ENCODE results near the gene SQOR. TPM values are rescaled to one million over a fixed set of nuclear protein-coding genes. Genes with fewer than 3 reads are reported as not detected.

SQOR gene
- polyA plus RNA-seq, 3 donors, result 78.9 to 292 (median 232) TPM

- Histone ChIP-seq H2AFZ (ENCODE audit: insufficient read depth, low read depth, low read length, poor library complexity, severe bottlenecking) (no peak overlapping the region), H3K27me3 (ENCODE audit: control insufficient read depth in 2 of 2, insufficient read depth in 2 of 2, low read length in 2 of 2) (no peaks in the 10 kb centered on the region), H3K4me2 (replicated peaks; ENCODE audit: extremely low read depth, low read length, poor library complexity, severe bottlenecking) (no peak overlapping the region), H3K79me2 (ENCODE audit: insufficient read depth, low read length) (peaks cover 100% of the 10 kb centered on the region), H3K9me3 (replicated peaks in 1 of 2; ENCODE audit: control insufficient read depth in 1 of 2, insufficient read depth in 1 of 2, low read length in 2 of 2) (peaks cover 0 to 2% of the 10 kb centered on the region in 2 donors), H4K20me1 (ENCODE audit: insufficient read depth, low read length) (peaks cover 96% of the 10 kb centered on the region), H3K27ac (ENCODE audit: low read depth in 1 of 2, low read length in 2 of 2) (no peak overlapping the region), H3K4me1 (ENCODE audit: control insufficient read depth in 1 of 2, insufficient read depth in 2 of 2, low read length in 2 of 2) (peaks cover 54 to 72% of the 10 kb centered on the region in 2 donors), H3K9ac (ENCODE audit: insufficient read depth, low read length, poor library complexity, severe bottlenecking) (no peak overlapping the region), H3K4me3 (replicated peaks in 1 of 3; ENCODE audit: low read depth in 2 of 3, low read length in 3 of 3) (no peak overlapping the region), H3K36me3 (replicated peaks in 1 of 2; ENCODE audit: control insufficient read depth in 1 of 2, insufficient read depth in 2 of 2, low read length in 2 of 2) (peaks cover 2 to 18% of the 10 kb centered on the region in 2 donors)
- peaks cover 75% of the 10 kb centered on the region for H3K4me1 Mint-ChIP-seq
- DNase-seq, result no peak
- no peak for TF ChIP-seq CTCF (IDR thresholded peaks at IDR 0.05)
- no peak overlapping the region for H3K4me3 Mint-ChIP-seq
- peaks cover 0 to 7% (median 4%) of the 10 kb centered on the region in 7 donors for H3K9me3 Mint-ChIP-seq
- peaks cover 8 to 28% of the 10 kb centered on the region in 2 donors for H3K36me3 Mint-ChIP-seq
- peak overlapping the region in 2 of 7 donors; percentile 75 to 96 for H3K27ac Mint-ChIP-seq
- intact Hi-C loops (cut with micrococcal nuclease), result no loop called here
- 94% methylated on average over 35 of the region's 35 CpGs for WGBS (ENCODE audit: insufficient coverage)
- H3K27me3 Mint-ChIP-seq (ENCODE audit: low read depth in 3 of 3), result peaks cover 0 to 2% (median 0%) of the 10 kb centered on the region in 3 donors
Observed at GRCh38 chr15:45650889-45651525, 16.2 kb downstream of the SQOR start.

- peak; percentile 65 to 88 (median 77) for DNase-seq
- Histone ChIP-seq H4K20me1 (ENCODE audit: insufficient read depth, low read length) (peaks cover 96% of the 10 kb centered on the region), H3K79me2 (ENCODE audit: insufficient read depth, low read length) (peaks cover 100% of the 10 kb centered on the region), H2AFZ (ENCODE audit: insufficient read depth, low read depth, low read length, poor library complexity, severe bottlenecking) (no peak overlapping the region), H3K4me3 (replicated peaks in 1 of 3; ENCODE audit: low read depth in 2 of 3, low read length in 3 of 3) (peak overlapping the region in 1 of 3 experiments; percentile 7), H3K4me2 (replicated peaks; ENCODE audit: extremely low read depth, low read length, poor library complexity, severe bottlenecking) (peak overlapping the region; percentile 40), H3K27ac (ENCODE audit: low read depth in 1 of 2, low read length in 2 of 2) (peak overlapping the region; percentile 65 to 77), H3K9ac (ENCODE audit: insufficient read depth, low read length, poor library complexity, severe bottlenecking) (no peak overlapping the region), H3K9me3 (replicated peaks in 1 of 2; ENCODE audit: control insufficient read depth in 1 of 2, insufficient read depth in 1 of 2, low read length in 2 of 2) (peaks cover 0 to 2% of the 10 kb centered on the region in 2 donors), H3K27me3 (ENCODE audit: control insufficient read depth in 2 of 2, insufficient read depth in 2 of 2, low read length in 2 of 2) (no peaks in the 10 kb centered on the region), H3K36me3 (replicated peaks in 1 of 2; ENCODE audit: control insufficient read depth in 1 of 2, insufficient read depth in 2 of 2, low read length in 2 of 2) (peaks cover 7 to 29% of the 10 kb centered on the region in 2 donors), H3K4me1 (ENCODE audit: control insufficient read depth in 1 of 2, insufficient read depth in 2 of 2, low read length in 2 of 2) (peaks cover 44 to 54% of the 10 kb centered on the region in 2 donors)
- H3K4me3 Mint-ChIP-seq, result peak overlapping the region in 1 of 2 donors; percentile 66
- H3K4me1 Mint-ChIP-seq, result peaks cover 67% of the 10 kb centered on the region
- H3K36me3 Mint-ChIP-seq, result peaks cover 14 to 32% of the 10 kb centered on the region in 2 donors
- no peaks in the 10 kb centered on the region for H3K27me3 Mint-ChIP-seq (ENCODE audit: low read depth in 3 of 3)
- H3K27ac Mint-ChIP-seq, result peak overlapping the region; percentile 76 to 93 (median 91)
- H3K9me3 Mint-ChIP-seq, result peaks cover 0 to 7% (median 4%) of the 10 kb centered on the region in 7 donors
- TF ChIP-seq CTCF (IDR thresholded peaks at IDR 0.05), result no peak
- intact Hi-C loops (cut with micrococcal nuclease), result loop anchor here in 1 of 2 donors (1.0 to 2.0 kb wide), 2 partner anchors 11 to 15 kb away; no protein-coding TSS in a partner anchor
- no CpG with 5 or more reads among the region's 3 CpGs for WGBS (ENCODE audit: insufficient coverage)
Observed at GRCh38 chr15:45653702-45654424, 19.0 kb downstream of the SQOR start.
